Anterior cingulate cortex (tissue), 58 donors: ENCODE data around the gene SPDYE2B.
"Not testable (repeated sequence)": the region's sequence is repeated elsewhere in the genome, so short reads cannot be mapped to it uniquely, and the experiment has no call there.

ENCODE experiments used
- DNase-seq, 58 donors: peaks; one replicate each; lab custom pipeline; 2025; lab: John Stamatoyannopoulos, UW

Gene SPDYE2B, protein sequence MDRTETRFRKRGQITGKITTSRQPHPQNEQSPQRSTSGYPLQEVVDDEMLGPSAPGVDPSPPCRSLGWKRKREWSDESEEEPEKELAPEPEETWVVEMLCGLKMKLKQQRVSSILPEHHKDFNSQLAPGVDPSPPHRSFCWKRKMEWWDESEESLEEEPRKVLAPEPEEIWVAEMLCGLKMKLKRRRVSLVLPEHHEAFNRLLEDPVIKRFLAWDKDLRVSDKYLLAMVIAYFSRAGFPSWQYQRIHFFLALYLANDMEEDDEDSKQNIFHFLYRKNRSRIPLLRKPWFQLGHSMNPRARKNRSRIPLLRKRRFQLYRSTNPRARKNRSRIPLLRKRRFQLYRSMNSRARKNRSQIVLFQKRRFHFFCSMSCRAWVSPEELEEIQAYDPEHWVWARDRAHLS

DNA sequence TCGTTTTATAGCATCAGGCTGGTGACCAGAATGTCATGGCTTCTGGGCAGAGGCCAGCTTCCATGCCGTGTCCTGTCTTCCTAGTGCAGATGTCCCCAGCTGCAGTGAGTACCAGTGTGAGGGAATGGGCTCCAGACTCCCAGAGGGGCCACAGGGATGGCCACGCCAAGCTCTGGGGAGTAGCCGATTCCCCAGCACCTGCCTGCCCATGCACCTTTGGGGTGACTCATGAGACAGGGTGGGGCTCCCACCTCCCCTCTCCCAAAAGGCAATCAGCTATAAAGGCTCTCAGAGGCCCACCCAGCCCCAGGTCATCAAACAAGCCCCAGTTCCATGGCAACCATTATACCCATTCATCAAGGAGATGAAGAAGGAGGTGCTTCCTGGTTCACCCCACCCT is at the start of gene SPDYE2B:
Gene SPDYE2B (plus strand): TSS at position 396 of the 400 bp plus-strand sequence. CDS start 2,030 bp downstream, outside the sequence.
- DNase-seq = not testable (repeated sequence)

DNA sequence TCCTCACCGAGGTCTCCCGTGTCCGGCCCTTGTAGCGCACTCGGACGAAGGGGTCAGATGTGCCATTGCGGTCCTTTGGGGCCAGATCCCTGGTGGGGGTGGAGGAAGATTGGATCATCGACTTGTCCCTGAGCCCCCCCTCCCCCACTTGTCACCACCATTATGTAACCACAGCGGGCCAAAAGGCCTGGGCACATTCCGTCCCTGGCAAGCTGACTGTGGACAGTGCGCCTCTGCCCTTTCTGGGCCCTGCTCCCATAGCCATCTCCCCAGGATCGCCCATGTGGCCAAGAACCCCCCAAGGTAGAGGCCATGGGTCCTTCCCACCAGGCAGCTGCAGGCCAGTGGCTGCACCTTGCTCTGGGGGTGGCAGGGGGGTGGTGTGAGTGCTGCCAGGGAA is 47.8 kb upstream of the SPDYE2B start:
- DNase-seq = not testable (repeated sequence)

DNA sequence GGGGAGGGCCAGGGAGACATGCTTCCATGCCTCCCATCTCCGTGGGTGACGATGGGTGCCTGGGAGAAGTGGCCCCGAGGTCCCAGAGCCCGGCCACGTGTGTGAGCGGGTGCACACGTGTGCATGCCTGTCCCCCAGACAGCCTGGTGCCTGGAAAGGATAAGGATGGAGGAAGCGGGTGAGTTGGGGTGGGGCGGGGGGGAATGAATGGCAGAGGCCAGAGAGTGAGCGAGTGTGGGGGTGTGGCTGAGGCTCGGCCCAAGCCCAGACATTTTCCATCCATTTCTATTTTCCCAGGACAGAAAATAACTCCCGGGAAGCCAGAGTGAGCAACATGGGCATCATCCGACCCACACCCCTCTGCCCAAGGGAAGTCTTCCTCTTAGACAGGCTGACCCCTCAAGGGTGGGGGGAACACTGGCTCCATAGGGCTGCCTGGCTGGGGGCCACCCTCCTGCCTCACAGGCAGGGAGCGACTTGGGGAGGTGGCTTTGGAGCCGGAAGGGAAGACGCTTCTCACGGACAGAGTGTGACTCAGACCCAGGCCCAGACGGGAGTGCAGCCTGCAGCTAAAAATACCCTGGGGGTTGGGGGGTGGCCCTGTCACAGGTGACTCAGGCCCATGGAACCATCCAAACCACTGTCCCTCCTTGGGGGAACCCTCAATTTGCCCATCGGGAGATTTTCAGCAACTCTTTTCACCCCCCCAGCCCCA is 45.5 kb upstream of the SPDYE2B start:
- not testable (repeated sequence) for DNase-seq

DNA sequence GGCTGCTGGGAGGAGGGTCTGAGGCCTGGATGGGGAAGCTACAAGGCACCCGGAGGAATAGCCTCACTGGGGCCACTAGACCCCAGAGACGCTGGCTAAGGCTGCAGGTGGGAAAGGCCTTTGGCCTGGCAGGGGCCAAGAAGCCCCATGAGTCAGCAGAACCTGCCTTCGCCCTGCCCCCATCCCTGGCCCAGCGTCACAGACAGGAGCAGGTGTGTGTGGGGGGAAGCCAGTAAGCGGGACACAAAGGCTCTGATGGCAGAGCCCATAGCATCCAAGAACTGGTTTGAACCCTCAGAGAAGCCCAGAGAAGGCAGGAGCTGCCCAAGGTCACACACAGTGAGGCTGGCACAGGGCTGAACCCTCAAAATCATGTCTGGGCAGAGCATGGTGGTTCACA is 43.3 kb upstream of the SPDYE2B start:
- not testable (repeated sequence) for DNase-seq

DNA sequence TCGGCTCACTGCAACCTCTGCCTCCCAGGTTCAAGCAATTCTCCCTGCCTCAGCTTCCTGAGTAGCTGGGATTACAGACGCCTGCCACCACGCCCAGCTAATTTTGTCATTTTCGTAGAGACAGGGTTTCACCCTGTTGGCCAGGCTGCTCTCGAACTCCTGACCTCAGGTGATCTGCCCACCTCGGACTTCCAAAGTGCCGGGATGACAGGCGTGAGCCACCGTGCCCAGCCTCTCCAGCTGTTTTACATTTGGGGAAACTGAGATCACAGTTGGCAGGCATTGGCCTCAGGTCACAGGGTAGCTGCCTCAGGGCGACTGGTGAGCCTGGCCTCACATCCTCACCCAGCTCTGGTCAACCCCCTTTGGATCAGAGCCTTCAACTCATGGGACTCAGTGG is 40.4 kb upstream of the SPDYE2B start:
- DNase-seq = not testable (repeated sequence)

DNA sequence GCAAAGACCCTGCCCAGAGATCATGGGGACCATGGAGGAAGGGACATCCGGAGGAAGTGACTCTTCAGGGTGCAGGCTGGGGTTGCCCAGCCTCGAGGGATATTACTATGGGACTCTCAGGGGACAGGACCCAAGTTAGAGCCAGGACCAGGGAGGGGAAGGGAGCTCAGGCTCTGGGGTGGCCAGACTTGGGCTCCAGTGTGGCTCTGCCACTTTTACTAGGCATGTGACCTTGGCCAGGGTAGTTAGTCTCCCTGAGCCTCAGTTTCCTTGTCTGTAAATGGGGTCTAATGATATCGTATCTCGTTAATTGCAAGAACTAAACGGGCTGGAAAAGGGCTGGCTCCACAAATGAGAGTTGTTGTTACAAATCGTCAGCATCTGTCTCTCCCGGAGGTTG is 39.7 kb upstream of the SPDYE2B start:
- DNase-seq = not testable (repeated sequence)

DNA sequence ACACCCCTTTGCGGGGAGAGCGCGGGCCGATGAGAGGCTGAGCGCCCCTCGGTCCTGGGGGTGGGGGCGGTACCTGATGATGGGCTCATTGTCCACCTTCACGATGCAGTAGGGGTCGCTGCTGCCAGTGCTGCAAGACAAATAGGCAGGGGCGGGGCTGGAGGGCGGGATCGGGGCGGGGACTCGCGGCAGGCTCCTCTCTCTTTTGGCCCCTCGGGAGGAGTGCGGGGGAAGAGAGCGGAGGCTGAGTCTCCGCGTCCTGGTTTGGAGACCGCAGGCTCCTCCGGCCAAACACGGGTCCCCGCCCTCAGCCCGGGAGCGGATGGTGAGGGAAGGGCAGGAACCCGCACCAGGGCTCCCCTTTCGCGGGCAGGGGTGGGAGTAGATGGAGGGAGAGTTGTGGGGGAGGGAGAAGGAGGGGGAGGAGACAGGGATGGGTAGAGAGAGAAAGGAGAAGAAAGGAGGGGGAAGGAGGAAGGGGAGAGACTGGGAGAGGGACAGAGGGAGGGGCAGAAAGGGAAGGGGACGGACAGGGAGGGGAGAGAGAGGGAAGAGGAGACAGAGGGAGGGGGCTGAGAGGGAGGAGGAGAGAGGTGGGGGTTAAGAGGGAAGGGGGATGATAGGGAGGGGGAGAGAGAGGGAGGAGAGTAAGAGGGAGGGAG is 39.0 kb upstream of the SPDYE2B start:
- not testable (repeated sequence) for DNase-seq

DNA sequence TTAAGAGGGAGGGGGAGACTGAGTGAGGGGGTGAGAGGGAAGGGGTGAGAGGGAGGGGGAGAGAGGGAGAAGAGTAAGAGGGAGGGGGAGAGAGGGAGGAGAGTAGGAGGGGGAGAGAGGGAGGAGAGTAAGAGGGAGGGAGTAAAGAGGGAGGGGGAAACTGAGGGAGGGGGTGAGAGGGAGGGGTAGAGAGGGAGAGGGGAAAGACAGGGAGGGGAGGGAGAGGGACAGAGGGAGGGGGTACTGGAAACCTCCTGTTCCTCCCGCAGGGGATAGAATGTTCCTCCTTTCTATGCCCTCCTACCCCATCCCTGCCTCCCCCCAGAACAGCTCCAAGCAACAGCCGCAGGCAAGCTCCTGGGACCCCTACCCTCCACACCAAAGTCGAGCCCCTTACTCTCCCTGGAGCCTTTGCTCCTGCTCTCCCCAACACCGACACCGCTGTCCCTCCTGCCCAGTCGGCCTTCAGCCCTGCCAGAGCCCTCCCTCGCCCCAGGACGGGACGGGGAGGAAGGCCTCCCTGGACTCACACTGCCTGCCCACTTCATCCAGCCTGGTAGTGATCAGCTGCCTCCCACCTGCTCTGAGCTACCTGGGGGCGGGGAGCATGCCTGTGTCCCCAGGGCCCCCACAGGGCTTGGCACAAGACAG is 38.3 kb upstream of the SPDYE2B start:
- not testable (repeated sequence) for DNase-seq

DNA sequence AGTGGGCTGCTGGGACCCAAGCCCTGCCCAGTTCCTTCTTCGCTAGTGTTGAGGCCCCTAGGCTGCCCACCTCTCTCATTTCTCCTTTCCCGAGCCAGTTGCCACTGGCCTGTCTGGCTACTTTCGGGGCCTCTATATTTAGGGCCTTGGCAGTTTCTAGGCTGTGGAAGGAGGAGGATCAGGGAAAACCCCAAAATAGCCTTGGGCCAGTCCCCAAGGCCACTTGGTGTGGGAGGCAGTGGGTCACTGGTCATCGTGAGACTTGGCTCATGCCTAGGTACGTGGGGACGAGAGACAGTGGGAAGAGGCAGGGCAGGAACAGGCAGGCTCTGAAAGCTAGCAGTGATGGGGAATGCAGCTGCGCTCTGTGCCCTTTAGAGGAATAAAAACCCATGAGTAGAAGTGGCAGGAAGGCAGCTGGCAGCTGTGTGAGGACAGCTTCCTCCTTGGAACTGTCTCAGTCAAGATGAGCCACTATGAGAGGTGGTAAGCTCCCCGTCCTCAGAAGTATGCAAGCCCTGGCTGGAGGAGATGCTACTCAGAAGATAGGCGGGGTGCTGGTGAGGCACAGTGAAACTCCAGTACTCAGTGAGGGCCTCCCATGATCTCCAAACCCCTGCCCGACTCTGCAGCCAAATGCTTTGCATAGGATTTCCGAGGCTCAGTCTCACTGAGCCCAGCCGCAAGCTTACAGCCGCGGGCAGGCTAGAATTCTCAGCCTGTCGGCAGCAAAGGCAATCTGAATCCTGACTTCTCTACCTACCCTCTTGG is 36.4 kb upstream of the SPDYE2B start:
- not testable (repeated sequence) for DNase-seq

DNA sequence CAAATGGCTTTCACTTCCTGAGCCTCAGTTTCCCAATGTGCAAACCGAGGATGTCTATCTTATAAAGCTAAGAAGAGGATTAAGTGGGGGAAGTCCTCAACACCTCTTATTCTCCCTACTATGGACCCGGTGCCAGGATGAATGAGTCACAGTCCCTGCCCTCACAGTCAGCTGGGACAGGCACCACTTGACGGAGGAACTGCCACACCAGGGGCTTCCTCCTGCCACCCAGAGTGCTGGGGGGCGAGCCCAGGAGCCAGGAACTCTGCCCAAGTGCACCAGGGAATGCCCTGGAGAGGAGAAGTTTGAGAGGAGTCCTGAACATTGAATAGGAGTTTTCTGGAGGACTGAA is 35.8 kb upstream of the SPDYE2B start:
- not testable (repeated sequence) for DNase-seq

DNA sequence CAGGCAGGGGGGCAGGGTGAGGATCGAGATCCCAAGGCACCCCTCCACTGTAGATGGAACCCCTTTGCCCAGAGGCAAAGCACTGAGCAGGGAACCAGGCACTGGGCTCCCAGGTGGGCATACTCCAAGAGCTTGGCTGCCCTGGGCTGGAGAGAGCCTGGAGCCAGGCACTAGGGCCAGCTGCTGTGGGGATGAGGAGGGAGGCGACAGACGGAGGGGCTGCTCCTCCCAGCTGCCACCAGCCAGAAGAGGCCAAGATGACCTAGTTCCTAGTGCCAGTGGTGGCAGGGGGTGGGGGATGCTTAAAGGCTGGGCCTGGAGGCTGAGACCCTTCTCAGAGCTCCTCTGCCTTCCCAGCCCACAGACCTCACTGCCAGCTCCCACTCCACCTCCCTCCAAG is 35.2 kb upstream of the SPDYE2B start:
- not testable (repeated sequence) for DNase-seq

DNA sequence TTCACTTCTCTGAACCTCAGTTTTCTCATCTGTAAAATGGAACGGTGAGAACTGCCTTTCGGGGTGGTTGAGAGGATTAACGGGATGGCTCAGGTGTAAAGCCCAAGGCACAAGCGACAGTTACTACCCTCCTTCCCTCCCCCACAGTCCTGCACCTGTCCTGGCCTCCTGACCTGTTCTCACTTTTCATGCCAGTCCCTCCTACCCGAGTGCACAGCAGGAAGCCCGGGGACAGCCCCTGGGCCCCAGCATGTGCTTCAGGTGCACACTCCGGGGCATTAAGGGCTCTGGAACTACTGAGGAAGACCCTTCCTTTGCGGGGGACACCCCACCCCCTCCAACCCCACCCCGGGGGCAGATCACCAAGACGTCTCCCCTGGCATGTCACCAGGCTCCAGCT is 34.2 kb upstream of the SPDYE2B start:
- not testable (repeated sequence) for DNase-seq

DNA sequence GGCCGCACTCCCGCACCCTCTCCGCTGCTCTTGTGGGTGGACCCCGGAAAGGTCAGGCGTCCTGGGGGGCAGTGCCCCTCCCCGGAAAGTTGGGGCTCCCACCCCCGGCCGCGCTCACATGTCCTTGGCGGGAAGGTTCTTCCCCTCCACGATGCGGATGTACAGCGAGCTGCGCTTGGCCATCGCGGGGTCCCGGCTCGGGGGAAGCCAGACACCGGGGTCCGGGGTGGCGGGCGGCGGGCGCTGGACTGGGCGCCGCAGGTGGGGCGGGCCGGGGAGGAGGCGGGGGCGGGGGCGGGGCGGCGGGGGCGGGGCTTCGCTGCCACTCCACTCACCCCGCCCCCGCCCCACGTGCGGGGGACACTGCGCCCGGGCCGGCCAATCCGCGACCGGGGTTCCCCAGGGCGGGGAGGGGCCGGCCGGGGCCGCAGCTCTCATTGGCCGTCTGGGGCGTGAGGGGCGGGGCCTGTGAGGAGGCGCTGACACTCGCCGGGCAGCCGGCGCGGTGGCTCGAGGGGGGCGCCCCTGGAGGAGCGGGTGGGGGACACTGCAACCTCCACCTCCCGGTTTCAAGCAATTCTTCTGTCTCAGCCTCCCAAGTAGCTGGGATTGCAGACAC is 33.5 kb upstream of the SPDYE2B start, which contains the start of gene RASA4:
Gene RASA4 (minus strand): TSS at position 250 of the 619 bp plus-strand sequence. CDS start 67 bp downstream, at position 183.
- not testable (repeated sequence) for DNase-seq

DNA sequence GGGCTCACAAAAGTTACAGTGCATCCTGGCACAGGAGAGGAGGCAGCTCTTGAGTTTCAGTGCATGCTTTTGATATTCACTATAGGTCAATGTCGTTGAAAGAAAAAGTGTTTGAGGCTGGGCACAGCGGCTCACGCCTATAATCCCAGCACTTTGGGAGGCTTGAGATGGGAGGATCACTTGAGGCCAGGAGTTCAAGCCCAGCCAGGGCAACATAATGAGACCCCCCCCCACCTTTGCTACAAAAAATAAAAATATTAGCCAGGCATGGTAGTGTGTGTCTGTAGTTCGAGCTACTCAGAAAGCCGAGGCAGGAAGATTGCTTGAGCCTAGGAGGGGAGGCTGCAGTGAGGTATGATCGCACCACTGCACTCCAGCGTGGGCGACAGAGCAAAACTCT is 32.0 kb upstream of the SPDYE2B start:
- DNase-seq = not testable (repeated sequence)

DNA sequence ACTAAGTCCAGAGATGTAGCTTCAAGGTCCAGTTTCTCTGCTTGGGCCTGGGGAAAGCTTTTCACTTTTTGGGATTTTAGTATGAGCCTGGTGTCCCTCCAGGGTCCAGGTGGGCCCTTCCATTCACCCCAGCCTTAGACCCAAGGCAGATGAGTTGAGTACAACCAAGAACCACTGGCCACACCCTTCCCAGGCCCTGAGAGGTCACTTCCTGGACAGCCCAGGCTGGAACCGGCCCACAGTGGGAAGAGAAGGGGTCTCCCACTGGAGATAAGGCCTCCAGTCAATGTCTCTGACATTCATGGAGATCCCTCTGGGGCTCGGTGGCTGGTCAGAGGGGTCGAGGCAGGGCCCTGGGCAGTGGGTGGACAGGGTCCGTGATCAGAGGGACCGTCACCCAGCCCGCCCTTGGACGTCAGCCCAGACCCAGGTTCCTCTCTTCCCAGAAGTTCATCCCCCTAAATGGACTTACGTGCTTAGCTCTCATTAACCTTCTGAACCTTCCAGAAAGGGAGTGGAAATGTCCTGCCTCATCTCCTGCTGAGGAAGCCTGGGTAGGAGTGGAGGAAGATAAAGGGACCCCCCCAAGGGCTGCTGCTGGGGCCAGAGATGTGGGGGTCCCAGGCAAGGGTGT is 22.7 kb upstream of the SPDYE2B start:
- not testable (repeated sequence) for DNase-seq

DNA sequence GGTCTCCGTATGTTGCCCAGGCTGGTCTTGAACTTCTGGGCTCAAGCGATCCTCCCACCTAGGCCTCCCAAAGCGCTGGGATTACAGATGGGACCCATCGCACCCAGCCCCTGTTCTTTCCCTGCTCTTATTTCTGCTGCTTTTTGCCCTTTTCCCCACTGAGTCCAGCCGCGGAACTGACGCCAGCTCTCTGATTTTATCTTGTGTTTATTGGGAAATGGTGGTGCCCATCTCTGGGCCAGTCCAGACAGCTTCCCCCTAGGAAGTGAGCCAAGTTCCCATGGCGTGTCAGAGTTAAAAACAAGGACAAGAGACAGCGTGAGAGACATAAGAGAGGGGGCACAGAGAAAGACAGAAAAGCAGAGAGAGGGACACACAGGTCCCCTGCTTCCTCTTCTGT is 19.5 kb upstream of the SPDYE2B start:
- DNase-seq = not testable (repeated sequence)

DNA sequence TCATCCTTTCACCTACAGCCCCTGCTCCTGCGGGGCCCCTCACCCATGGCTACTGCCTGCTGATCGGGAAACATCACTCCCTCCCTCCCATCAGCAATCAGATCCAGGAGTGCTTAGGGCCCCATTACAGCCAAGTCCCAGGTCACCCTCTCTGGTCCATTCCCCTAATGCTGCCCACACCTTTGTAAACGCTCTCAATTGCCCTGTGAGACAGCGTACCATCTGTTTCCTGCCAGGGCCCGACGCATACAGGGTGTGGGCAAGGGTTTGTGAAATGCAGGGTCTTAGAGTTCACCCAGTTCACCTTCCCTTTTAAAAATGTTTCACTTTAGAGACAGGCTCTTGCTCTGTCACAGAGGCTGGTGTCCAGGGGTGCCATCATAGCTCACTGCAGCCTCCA is 15.8 kb upstream of the SPDYE2B start:
- not testable (repeated sequence) for DNase-seq

DNA sequence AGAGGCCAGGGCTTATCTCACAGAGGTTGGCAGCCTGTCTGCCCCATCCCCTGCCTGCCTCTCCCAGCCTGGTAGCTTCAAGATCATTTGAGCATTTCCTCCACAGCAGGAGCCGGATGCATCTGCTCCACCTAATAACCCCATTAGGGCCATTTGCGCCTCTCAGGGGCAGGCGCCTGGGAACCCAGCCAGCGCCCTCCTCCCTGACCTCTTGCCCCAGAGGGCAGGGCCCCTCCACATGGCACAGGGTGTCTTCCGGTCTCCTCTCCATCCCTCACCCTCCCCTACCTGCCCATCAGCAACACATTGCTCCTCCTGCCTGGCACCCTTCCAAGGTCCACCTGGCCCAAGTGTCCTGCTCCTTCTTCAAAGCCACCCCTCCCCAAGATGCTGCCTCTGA is 14.8 kb upstream of the SPDYE2B start:
- not testable (repeated sequence) for DNase-seq

DNA sequence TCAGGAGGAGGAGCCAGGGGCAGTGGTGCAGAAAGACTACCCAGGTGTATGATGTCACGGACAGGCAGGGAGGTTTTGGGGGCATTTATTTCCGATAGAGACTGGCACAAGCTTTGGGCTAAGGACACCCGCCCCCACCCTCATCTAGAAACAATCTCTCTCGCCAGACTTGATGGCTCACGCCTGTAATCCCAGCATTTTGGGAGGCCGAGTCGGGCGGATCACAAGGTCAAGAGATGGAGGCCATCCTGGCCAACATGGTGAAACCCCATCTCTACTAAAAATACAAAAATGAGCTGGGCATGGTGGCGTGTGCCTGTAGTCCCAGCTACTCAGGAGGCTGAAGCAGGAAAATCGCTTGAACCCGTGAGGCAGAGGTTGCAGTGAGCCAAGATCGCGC is 13.2 kb upstream of the SPDYE2B start:
- DNase-seq = not testable (repeated sequence)
